ENCODE results near the gene APMAP. TPM values are rescaled to one million over a fixed set of nuclear protein-coding genes. Genes with fewer than 3 reads are reported as not detected.

APMAP gene
- total RNA-seq, 2 experiments from 2014 or later = 27.7 to 28.0 TPM

DNA sequence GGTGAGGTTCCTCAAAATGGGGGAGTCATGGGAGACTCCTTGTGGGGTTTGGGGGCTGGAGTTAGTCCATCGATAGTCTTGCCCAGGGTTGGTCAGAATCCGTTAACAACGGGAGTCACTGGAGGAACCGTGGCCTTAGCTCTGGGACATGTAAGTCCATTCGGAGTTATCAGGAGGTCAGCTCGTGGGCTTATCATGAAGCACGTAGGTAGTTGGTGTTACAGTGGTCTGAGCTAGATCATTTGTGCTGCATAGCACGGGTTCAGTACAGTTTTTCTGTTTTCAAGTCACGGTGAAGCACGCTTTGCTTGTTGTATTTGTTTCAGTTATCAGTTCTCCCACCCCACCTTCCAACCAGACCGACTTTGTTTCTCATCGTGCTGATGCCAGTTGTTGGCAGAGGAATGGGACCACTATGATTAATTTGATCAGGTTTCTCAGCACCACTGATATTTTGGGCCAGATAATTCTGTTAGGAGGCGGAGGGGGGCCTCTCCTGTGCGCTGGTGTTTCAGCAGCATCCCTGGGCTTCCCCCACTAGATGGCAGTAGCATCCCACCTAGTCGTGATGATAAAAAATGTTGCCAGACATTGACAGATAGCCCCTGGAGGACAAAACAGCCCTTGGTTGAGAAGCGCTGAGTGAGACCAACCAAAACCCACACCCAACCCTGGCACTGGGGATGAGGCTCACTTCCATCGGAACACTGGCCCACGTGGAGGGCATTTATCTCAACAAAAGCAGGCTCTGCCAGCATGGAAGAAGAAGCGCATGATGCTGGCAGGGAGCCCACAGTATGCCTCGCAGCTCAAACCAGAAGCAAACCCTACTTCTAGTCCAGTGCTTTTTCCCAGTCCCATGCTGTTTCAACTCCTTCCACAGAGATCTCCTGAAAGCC lies 2.2 kb upstream of the APMAP start:
- CTCF ChIA-PET (ENCODE audit: unreplicated experiment) = no interaction called here
- TF ChIP-seq EZH2phosphoT487 (IDR thresholded peaks at IDR 0.05; ENCODE audit: borderline replicate concordance, low read depth, low read length) = no peak
- TF ChIP-seq, protein P1, sequence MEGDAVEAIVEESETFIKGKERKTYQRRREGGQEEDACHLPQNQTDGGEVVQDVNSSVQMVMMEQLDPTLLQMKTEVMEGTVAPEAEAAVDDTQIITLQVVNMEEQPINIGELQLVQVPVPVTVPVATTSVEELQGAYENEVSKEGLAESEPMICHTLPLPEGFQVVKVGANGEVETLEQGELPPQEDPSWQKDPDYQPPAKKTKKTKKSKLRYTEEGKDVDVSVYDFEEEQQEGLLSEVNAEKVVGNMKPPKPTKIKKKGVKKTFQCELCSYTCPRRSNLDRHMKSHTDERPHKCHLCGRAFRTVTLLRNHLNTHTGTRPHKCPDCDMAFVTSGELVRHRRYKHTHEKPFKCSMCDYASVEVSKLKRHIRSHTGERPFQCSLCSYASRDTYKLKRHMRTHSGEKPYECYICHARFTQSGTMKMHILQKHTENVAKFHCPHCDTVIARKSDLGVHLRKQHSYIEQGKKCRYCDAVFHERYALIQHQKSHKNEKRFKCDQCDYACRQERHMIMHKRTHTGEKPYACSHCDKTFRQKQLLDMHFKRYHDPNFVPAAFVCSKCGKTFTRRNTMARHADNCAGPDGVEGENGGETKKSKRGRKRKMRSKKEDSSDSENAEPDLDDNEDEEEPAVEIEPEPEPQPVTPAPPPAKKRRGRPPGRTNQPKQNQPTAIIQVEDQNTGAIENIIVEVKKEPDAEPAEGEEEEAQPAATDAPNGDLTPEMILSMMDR (conservative IDR thresholded peaks at IDR 0.05; ENCODE audit: low read length) = peak; percentile 93
- peaks cover 15% of the 10 kb centered on the region; the same call in 1 of the 2 replicates for H3K79me2 ChIP-seq (ENCODE audit: insufficient read depth, low read depth, low read length)
- H3K9me2 ChIP-seq (ENCODE audit: insufficient read depth, low read length) = no peaks in the 10 kb centered on the region
- no peak overlapping the region for H3K4me3 ChIP-seq (ENCODE audit: low read depth, low read length, poor library complexity, severe bottlenecking)
- H3K4me1 ChIP-seq (ENCODE audit: insufficient read depth, low read length, poor library complexity, severe bottlenecking) = peaks cover 28% of the 10 kb centered on the region
- no peaks in the 10 kb centered on the region for H3K9me3 ChIP-seq (ENCODE audit: low read length)
- H3K4me2 ChIP-seq (ENCODE audit: low read length) = no peak overlapping the region
- no TSS peak for BruUV-seq (replicated peaks)
- POLR2A ChIA-PET = no interaction called here
- intact Hi-C loops (cut with micrococcal nuclease; ENCODE audit: unreplicated experiment) = loop anchor here (1.0 to 10.0 kb wide), 5 partner anchors 71 to 630 kb away; partner anchors contain the start of genes NANP and PYGB
- H2AFZ ChIP-seq (ENCODE audit: low read length) = peak overlapping the region; percentile 80; the same call in 1 of the 2 replicates
- peak; percentile 80 for DNase-seq (ENCODE audit: low spot score)
- H3K27ac ChIP-seq (ENCODE audit: low read depth, low read length, poor library complexity, severe bottlenecking) = no peak overlapping the region
- H4K20me1 ChIP-seq (ENCODE audit: insufficient read depth, low read length) = peaks cover 10% of the 10 kb centered on the region
- H3K36me3 ChIP-seq (ENCODE audit: insufficient read depth, low read length) = no peaks in the 10 kb centered on the region

DNA sequence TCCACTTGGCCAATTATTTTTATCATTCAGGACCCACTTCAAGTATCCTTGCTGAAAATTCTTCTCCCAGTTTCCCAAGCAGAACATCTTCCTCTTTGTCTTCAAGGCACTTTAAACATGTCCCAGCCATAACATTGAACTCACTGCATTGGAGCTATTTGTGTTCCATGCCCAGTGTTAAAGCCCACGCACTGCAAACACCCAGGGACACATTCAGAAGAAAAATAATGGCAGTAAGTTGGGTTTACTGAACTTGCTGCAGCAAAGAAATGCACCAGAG lies 1.6 kb upstream of the APMAP start:
- CTCF ChIA-PET (ENCODE audit: unreplicated experiment) = no interaction called here
- no peak for DNase-seq (ENCODE audit: low spot score)
- Histone ChIP-seq H3K36me3 (ENCODE audit: insufficient read depth, low read length) (no peaks in the 10 kb centered on the region; the same call in 1 of the 2 replicates), H3K9me3 (ENCODE audit: low read length) (no peaks in the 10 kb centered on the region), H3K4me2 (ENCODE audit: low read length) (no peak overlapping the region), H3K79me2 (ENCODE audit: insufficient read depth, low read depth, low read length) (peaks cover 16% of the 10 kb centered on the region; the same call in 1 of the 2 replicates), H3K9me2 (ENCODE audit: insufficient read depth, low read length) (no peaks in the 10 kb centered on the region), H4K20me1 (ENCODE audit: insufficient read depth, low read length) (peaks cover 10% of the 10 kb centered on the region), H2AFZ (ENCODE audit: low read length) (peak overlapping the region; percentile 80; the same call in 1 of the 2 replicates), H3K4me1 (ENCODE audit: insufficient read depth, low read length, poor library complexity, severe bottlenecking) (peaks cover 28% of the 10 kb centered on the region), H3K4me3 (ENCODE audit: low read depth, low read length, poor library complexity, severe bottlenecking) (no peak overlapping the region), H3K27ac (ENCODE audit: low read depth, low read length, poor library complexity, severe bottlenecking) (no peak overlapping the region)
- no peak for TF ChIP-seq EZH2phosphoT487 (IDR thresholded peaks at IDR 0.05; ENCODE audit: borderline replicate concordance, low read depth, low read length)
- TF ChIP-seq, protein P1 (conservative IDR thresholded peaks at IDR 0.05; ENCODE audit: low read length) = no peak
- intact Hi-C loops (cut with micrococcal nuclease; ENCODE audit: unreplicated experiment) = loop anchor here (2.0 to 10.0 kb wide), 4 partner anchors 185 to 631 kb away; partner anchors contain the start of genes NANP and PYGB
- no TSS peak for BruUV-seq (replicated peaks)
- POLR2A ChIA-PET = no interaction called here
